Chondrocyte (in vitro differentiated cells): Measurements from ENCODE around the gene TSNAX. TPM values are rescaled to one million over a fixed set of nuclear protein-coding genes. Genes with fewer than 3 reads are reported as not detected.

Experiments used
- DNase-seq: peaks from one replicate; pipeline ENCODE4 v3.0.0; 2021; ENCODE audit warnings: mixed read lengths, low spot score
- H3K27ac Mint-ChIP-seq: one replicate; pipeline ENCODE4 v1.8.0; 2021; ENCODE audit warnings: mild to moderate bottlenecking, moderate library complexity, mixed read lengths; ENCODE audit not compliant: unreplicated experiment
- H3K27me3 Mint-ChIP-seq: 2 replicates; pipeline ENCODE4 v1.8.0; 2021; ENCODE audit warnings: low read depth, mixed read lengths
- H3K36me3 Mint-ChIP-seq: 2 replicates; pipeline ENCODE4 v1.8.0; 2021; ENCODE audit warnings: low read depth, mixed read lengths
- H3K4me1 Mint-ChIP-seq: 2 replicates; pipeline ENCODE4 v1.8.0; 2021; ENCODE audit warnings: low read depth, mild to moderate bottlenecking, mixed read lengths
- H3K4me3 Mint-ChIP-seq: one replicate; pipeline ENCODE4 v1.8.0; 2021; ENCODE audit warnings: mild to moderate bottlenecking, moderate library complexity, mixed read lengths; ENCODE audit not compliant: unreplicated experiment
- H3K9me3 Mint-ChIP-seq: 2 replicates; pipeline ENCODE4 v1.8.0; 2021; ENCODE audit warnings: low read depth, mixed read lengths
- CTCF ChIP-seq: fragments of 200-600 bp; sonication (generic); IDR thresholded peaks from 2 replicates; pipeline ENCODE4 v1.5.0; 2021; ENCODE audit warnings: antibody characterized with exemption, mild to moderate bottlenecking, moderate library complexity
- total RNA-seq: library from RNA; stranded (reverse); gene quantifications from 3 replicates; pipeline ENCODE4 v1.2.1, GENCODE V29; 2021

The TSNAX gene
- total RNA-seq, 1 donor from 2014 or later = 36.8 TPM

- H3K4me1 Mint-ChIP-seq = peaks cover 12% of the 10 kb centered on the region
- no peak for DNase-seq
- TF ChIP-seq CTCF = no peak
- H3K9me3 Mint-ChIP-seq = no peaks in the 10 kb centered on the region
- H3K36me3 Mint-ChIP-seq = no peaks in the 10 kb centered on the region
- H3K27me3 Mint-ChIP-seq = no peaks in the 10 kb centered on the region
- no peak overlapping the region for H3K4me3 Mint-ChIP-seq
- no peak overlapping the region for H3K27ac Mint-ChIP-seq
These were observed 73.6 kb downstream of the TSNAX start for GRCh38 chr1:231601824-231602672.

- Mint-ChIP-seq H3K4me1 (peaks cover 12% of the 10 kb centered on the region), H3K36me3 (peaks cover under 1% of the 10 kb centered on the region), H3K27ac (no peak overlapping the region), H3K9me3 (peaks cover under 1% of the 10 kb centered on the region), H3K27me3 (no peaks in the 10 kb centered on the region), H3K4me3 (no peak overlapping the region)
- no peak for DNase-seq
- no peak for TF ChIP-seq CTCF
These were observed 74.2 kb downstream of the TSNAX start for GRCh38 chr1:231602673-231602984.

GRCh38 chr1:231603598-231604275 lies 75.3 kb downstream of the TSNAX start:
- no peaks in the 10 kb centered on the region for H3K27me3 Mint-ChIP-seq
- H3K4me3 Mint-ChIP-seq = peak overlapping the region; percentile 81
- H3K27ac Mint-ChIP-seq = no peak overlapping the region
- peaks cover 12% of the 10 kb centered on the region for H3K4me1 Mint-ChIP-seq
- peaks cover 6% of the 10 kb centered on the region for H3K9me3 Mint-ChIP-seq
- peak; percentile 89 for TF ChIP-seq CTCF
- peaks cover 3% of the 10 kb centered on the region for H3K36me3 Mint-ChIP-seq
- no peak for DNase-seq

- H3K27me3 Mint-ChIP-seq = no peaks in the 10 kb centered on the region
- H3K4me1 Mint-ChIP-seq = peaks cover 12% of the 10 kb centered on the region
- no peak overlapping the region for H3K27ac Mint-ChIP-seq
- peak; percentile 24 for TF ChIP-seq CTCF
- no peak for DNase-seq
- no peak overlapping the region for H3K4me3 Mint-ChIP-seq
- H3K36me3 Mint-ChIP-seq = peaks cover 3% of the 10 kb centered on the region
- H3K9me3 Mint-ChIP-seq = peaks cover 6% of the 10 kb centered on the region
These were observed 75.8 kb downstream of the TSNAX start for GRCh38 chr1:231604276-231604621.

GRCh38 chr1:231605149-231606100 lies 77.0 kb downstream of the TSNAX start:
- peaks cover 12% of the 10 kb centered on the region for H3K4me1 Mint-ChIP-seq
- no peak overlapping the region for H3K27ac Mint-ChIP-seq
- H3K27me3 Mint-ChIP-seq = no peaks in the 10 kb centered on the region
- H3K4me3 Mint-ChIP-seq = no peak overlapping the region
- peaks cover 6% of the 10 kb centered on the region for H3K9me3 Mint-ChIP-seq
- no peak for TF ChIP-seq CTCF
- H3K36me3 Mint-ChIP-seq = peaks cover 3% of the 10 kb centered on the region
- no peak for DNase-seq
